Activated T-cell treated with anti-CD3 and anti-CD28 coated beads, Interleukin-2, amount 50 U/mL, for 4 hours (primary cell): ENCODE data around the gene ACSL1. TPM values are rescaled to one million over a fixed set of nuclear protein-coding genes. Genes with fewer than 3 reads are reported as not detected.

ENCODE experiments used
- total RNA-seq, 3 donors: library from RNA; stranded (reverse); gene quantifications; one replicate each; pipeline ENCODE4 v1.2.1, GENCODE V29; 2021

ACSL1 gene
- total RNA-seq, 3 donors from 2014 or later = 24.2 to 28.3 (median 28.1) TPM

Other genes starting within 250 kb of the ACSL1 start
- gene CASP3, start 176.5 kb downstream of the ACSL1 start, total RNA-seq = 10 to 100 TPM; 38.0 to 39.5 (median 38.6) TPM
- 1 to 10 TPM; 6.6 to 6.9 (median 6.7) TPM for gene PRIMPOL, start 176.2 kb downstream of the ACSL1 start, total RNA-seq
- gene CENPU, start 91.9 kb downstream of the ACSL1 start, total RNA-seq = 10 to 100 TPM; 27.9 to 31.4 (median 28.5) TPM
- gene HELT, start 192.5 kb upstream of the ACSL1 start, total RNA-seq = not detected